IPS DF 6.9 (cell line): Measurements from ENCODE around the gene SERTAD4.
"Not testable (repeated sequence)": the region's sequence is repeated elsewhere in the genome, so short reads cannot be mapped to it uniquely, and the experiment has no call there.

Experiments
- DNase-seq: peaks from one replicate; pipeline ENCODE4 v3.0.0-alpha.2; 2013; ENCODE audit warnings: low read depth, low spot score
- H3K27ac ChIP-seq: one replicate; pipeline ENCODE4 v1.5.1; 2013; ENCODE audit warnings: low read length, control low read depth
- H3K27me3 ChIP-seq: 2 replicates; pipeline ENCODE4 v1.6.1; 2013; ENCODE audit warnings: mild to moderate bottlenecking, low read length; ENCODE audit not compliant: control insufficient read depth, insufficient read depth
- H3K36me3 ChIP-seq: 2 replicates; pipeline ENCODE4 v1.6.1; 2013; ENCODE audit warnings: low read length; ENCODE audit not compliant: control insufficient read depth, insufficient read depth
- H3K4me1 ChIP-seq: 2 replicates; pipeline ENCODE4 v1.6.1; 2013; ENCODE audit warnings: low read length; ENCODE audit not compliant: control insufficient read depth, insufficient read depth
- H3K4me3 ChIP-seq: 2 replicates; pipeline ENCODE4 v1.5.1; 2013; ENCODE audit warnings: mild to moderate bottlenecking, low read length
- H3K9me3 ChIP-seq: 2 replicates; pipeline ENCODE4 v1.6.1; 2013; ENCODE audit warnings: low read length, inconsistent platforms; ENCODE audit not compliant: control insufficient read depth, insufficient read depth
- WGBS: extraction: QIAGEN DNeasy Blood & Tissue Kit; methylation state at CpG from one replicate; pipeline ENCODE4 v1.1.7; 2013; ENCODE audit warnings: mixed read lengths, missing lambda C conversion rate; ENCODE audit not compliant: insufficient read length, insufficient coverage; 5-methylcytosine and 5-hydroxymethylcytosine counted together

The SERTAD4 gene

DNA sequence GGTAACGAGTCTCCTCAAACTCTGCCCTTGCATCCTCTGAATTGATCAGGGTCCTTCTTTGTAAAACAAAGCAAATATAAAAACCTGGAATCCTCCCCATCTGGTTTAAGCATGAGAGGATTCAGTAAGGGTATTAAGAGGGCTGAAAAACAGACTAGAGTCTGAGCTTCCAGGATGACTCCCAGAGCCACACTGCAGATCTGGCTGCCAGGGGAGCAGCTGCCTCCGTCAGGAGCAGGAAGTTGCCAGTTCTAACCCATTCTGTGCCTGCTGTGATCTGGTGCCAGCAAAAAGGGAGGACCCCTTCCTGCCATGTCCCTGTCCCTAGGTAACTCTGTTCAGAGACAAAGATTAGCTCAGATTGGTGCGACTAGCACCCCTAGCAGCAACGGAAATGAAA, 27.5 kb downstream of the SERTAD4 start:
- Histone ChIP-seq H3K36me3 (no peaks in the 10 kb centered on the region), H3K4me1 (peaks cover 2% of the 10 kb centered on the region; the same call in 1 of the 2 replicates), H3K9me3 (no peaks in the 10 kb centered on the region), H3K27ac (no peak overlapping the region), H3K4me3 (no peak overlapping the region), H3K27me3 (no peaks in the 10 kb centered on the region)
- no peak for DNase-seq
- no CpG with 5 or more reads among the region's 4 CpGs for WGBS

GRCh38 chr1:210262167-210262896, 29.7 kb downstream of the SERTAD4 start:
- Histone ChIP-seq H3K27me3 (no peaks in the 10 kb centered on the region), H3K4me3 (no peak overlapping the region), H3K36me3 (no peaks in the 10 kb centered on the region), H3K27ac (no peak overlapping the region), H3K9me3 (no peaks in the 10 kb centered on the region), H3K4me1 (peaks cover 5% of the 10 kb centered on the region; the same call in 1 of the 2 replicates)
- no peak for DNase-seq
- WGBS = no CpG with 5 or more reads among the region's 8 CpGs

DNA sequence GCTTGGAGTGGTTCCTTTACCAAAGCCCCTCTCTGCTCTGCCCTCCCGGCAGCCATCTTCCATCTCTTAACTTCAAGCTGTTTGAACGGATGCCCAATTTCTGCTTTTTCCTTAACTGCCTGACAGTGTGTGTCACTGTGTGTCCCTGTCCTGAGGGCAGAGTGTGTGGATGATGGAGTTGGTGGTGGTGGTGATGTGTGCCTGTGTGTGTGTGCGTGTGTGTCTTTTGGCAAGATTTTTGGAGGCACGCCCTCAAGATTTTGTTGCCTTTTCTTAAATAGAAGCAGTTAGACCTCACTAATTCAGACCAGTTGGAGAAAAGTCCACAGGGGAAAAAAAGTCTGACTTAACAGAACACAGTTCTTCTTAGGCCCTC, 30.3 kb downstream of the SERTAD4 start:
- Histone ChIP-seq H3K4me1 (peaks cover 5% of the 10 kb centered on the region; the same call in 1 of the 2 replicates), H3K4me3 (no peak overlapping the region), H3K27me3 (no peaks in the 10 kb centered on the region), H3K27ac (no peak overlapping the region), H3K36me3 (no peaks in the 10 kb centered on the region), H3K9me3 (no peaks in the 10 kb centered on the region)
- no peak for DNase-seq
- no CpG with 5 or more reads among the region's 4 CpGs for WGBS

DNA sequence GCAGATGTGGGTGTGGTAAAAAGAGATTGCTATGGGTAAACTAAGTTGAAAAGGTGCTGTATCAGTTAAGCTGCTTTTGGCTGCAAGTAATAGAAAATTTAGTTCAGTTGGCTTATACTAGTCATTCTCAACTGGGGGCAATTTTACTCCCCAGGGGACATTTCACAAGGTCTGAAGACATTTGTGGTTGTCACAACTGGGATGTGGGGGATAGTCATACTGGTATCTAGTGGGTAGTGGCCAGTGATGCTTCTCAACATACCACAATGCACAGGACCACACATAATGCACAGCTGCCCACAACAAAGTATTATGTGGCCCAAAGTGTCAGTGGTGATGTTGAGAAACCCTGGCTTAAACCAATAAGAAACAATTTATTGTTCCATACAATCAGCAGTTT, 31.4 kb downstream of the SERTAD4 start:
- H3K27me3 ChIP-seq = no peaks in the 10 kb centered on the region
- H3K9me3 ChIP-seq = no peaks in the 10 kb centered on the region
- no peak for DNase-seq
- H3K27ac ChIP-seq = no peak overlapping the region
- H3K4me3 ChIP-seq = no peak overlapping the region
- H3K36me3 ChIP-seq = no peaks in the 10 kb centered on the region
- peaks cover 5% of the 10 kb centered on the region; the same call in 1 of the 2 replicates for H3K4me1 ChIP-seq

DNA sequence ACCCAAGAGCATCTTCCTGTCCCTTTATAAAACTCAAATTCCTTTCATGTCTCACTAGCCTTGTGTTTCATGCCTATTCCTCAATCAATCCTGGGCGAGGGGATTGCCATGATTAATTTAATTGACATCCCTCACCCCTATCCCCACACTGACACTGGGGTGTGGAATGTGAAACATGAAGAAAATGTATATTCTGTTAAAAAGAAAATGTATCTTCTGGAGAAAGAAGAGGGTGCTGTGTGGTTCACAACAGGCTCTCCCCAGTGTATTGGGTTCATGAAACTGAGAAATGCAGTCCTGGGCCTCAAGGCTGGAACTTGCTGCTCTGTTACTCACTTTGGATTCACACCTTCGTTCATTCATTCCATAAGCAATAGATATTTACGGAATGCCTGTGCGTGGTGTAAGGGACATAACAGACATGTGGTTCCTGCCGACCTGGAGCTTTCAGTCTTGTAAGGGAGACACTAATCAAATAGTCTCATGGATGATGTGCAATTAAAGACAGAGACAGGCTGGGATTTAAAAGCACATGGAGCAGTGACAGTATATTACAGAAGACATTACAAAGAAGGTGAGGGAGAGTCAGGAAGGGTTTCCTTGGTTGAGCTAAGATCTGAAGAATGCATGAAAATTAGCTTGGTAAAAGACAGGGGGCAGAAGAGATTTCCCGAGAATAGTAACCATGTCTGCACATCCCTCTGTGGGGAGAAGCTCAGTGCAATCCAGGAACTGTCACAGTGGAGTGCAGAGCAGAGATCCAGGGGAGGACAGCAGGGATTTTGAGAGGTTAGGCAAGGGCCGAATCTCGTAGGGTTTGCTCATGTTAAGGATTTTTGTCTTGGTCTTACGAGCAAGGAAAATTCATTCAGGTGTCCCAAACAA, 32.1 kb downstream of the SERTAD4 start:
- Histone ChIP-seq H3K4me3 (no peak overlapping the region), H3K27ac (no peak overlapping the region), H3K4me1 (peaks cover 3% of the 10 kb centered on the region; the same call in 1 of the 2 replicates), H3K9me3 (no peaks in the 10 kb centered on the region), H3K27me3 (no peaks in the 10 kb centered on the region), H3K36me3 (no peaks in the 10 kb centered on the region)
- DNase-seq = no peak
- WGBS = no CpG with 5 or more reads among the region's 9 CpGs

GRCh38 chr1:210265392-210265955, 32.9 kb downstream of the SERTAD4 start:
- no CpG with 5 or more reads among the region's 4 CpGs for WGBS
- not testable (repeated sequence) for H3K4me3 ChIP-seq, H3K9me3 ChIP-seq, H3K36me3 ChIP-seq, H3K4me1 ChIP-seq, H3K27me3 ChIP-seq, H3K27ac ChIP-seq, DNase-seq

GRCh38 chr1:210269981-210270380, 37.4 kb downstream of the SERTAD4 start:
- DNase-seq = no peak
- Histone ChIP-seq H3K9me3 (no peaks in the 10 kb centered on the region), H3K27ac (no peak overlapping the region), H3K4me1 (peaks cover 8% of the 10 kb centered on the region; the same call in 1 of the 2 replicates), H3K27me3 (no peaks in the 10 kb centered on the region), H3K36me3 (no peaks in the 10 kb centered on the region), H3K4me3 (no peak overlapping the region)
- no CpG with 5 or more reads among the region's 4 CpGs for whole genome bisulfite sequencing

- Histone ChIP-seq H3K27ac (no peak overlapping the region), H3K36me3 (no peaks in the 10 kb centered on the region), H3K4me3 (no peak overlapping the region), H3K4me1 (peaks cover 4% of the 10 kb centered on the region; the same call in 1 of the 2 replicates), H3K27me3 (no peaks in the 10 kb centered on the region), H3K9me3 (no peaks in the 10 kb centered on the region)
- WGBS = no CpG with 5 or more reads among the region's 6 CpGs
- DNase-seq = no peak
These were observed 40.1 kb downstream of the SERTAD4 start for GRCh38 chr1:210272666-210273065.

DNA sequence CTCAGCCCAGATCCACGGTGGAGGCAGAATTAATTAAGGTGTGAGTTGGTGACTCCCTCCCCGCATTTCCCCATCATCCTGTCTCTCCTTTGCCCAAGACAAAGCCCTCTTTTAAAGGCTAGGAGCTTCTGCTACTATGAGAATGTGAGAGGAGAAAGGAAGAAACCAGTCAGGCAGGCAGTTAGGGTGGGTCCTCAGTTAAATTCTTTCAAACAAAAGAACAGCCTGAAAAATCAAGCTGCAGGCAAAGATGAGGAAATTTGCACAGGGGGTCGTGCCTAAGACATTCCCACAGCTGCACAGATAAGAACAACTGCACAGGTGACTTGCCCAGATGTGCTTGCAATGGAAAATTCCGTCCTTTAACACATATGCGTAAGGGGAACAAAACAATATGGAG, 47.6 kb downstream of the SERTAD4 start:
- no peaks in the 10 kb centered on the region for H3K36me3 ChIP-seq
- no peak overlapping the region for H3K27ac ChIP-seq
- DNase-seq = no peak
- no CpG with 5 or more reads among the region's 5 CpGs for WGBS
- H3K9me3 ChIP-seq = peaks cover 2% of the 10 kb centered on the region; the same call in 1 of the 2 replicates
- H3K27me3 ChIP-seq = no peaks in the 10 kb centered on the region
- H3K4me3 ChIP-seq = no peak overlapping the region
- H3K4me1 ChIP-seq = no peaks in the 10 kb centered on the region

- no peaks in the 10 kb centered on the region for H3K9me3 ChIP-seq
- H3K27ac ChIP-seq = no peak overlapping the region
- no peaks in the 10 kb centered on the region for H3K36me3 ChIP-seq
- H3K27me3 ChIP-seq = no peaks in the 10 kb centered on the region; the same call in 1 of the 2 replicates
- WGBS = no CpG with 5 or more reads among the region's 4 CpGs
- H3K4me1 ChIP-seq = peaks cover 3% of the 10 kb centered on the region; the same call in 1 of the 2 replicates
- no peak overlapping the region for H3K4me3 ChIP-seq
- DNase-seq = no peak
These were observed 55.5 kb downstream of the SERTAD4 start for GRCh38 chr1:210288116-210288515.
